Caki2 (cell line): ENCODE results near the gene CCDC172. TPM values are rescaled to one million over a fixed set of nuclear protein-coding genes. Genes with fewer than 3 reads are reported as not detected.
"Not testable (repeated sequence)": the region's sequence is repeated elsewhere in the genome, so short reads cannot be mapped to it uniquely, and the experiment has no call there.

Experiments used
- DNase-seq: peaks from one replicate; pipeline ENCODE4 v3.0.0-alpha.2; 2015; ENCODE audit warnings: low read depth
- in situ Hi-C: cut with HindIII; loops from 2 replicates; pipeline ENCODE4 v1.10.0; 2016; ENCODE audit warnings: low sequenced_read_pairs, low pct_unique_long_range_greater_than_20kb, mixed read lengths
- total RNA-seq: library from RNA; depleted of rRNA; stranded (reverse); fragments of >200 nt; shearing (Covaris generic); gene quantifications from 2 replicates; pipeline ENCODE4 v1.2.3, GENCODE V29; 2014; ENCODE audit warnings: low replicate concordance

CCDC172 gene
- total RNA-seq, 1 experiment from 2014 or later = not detected

DNA sequence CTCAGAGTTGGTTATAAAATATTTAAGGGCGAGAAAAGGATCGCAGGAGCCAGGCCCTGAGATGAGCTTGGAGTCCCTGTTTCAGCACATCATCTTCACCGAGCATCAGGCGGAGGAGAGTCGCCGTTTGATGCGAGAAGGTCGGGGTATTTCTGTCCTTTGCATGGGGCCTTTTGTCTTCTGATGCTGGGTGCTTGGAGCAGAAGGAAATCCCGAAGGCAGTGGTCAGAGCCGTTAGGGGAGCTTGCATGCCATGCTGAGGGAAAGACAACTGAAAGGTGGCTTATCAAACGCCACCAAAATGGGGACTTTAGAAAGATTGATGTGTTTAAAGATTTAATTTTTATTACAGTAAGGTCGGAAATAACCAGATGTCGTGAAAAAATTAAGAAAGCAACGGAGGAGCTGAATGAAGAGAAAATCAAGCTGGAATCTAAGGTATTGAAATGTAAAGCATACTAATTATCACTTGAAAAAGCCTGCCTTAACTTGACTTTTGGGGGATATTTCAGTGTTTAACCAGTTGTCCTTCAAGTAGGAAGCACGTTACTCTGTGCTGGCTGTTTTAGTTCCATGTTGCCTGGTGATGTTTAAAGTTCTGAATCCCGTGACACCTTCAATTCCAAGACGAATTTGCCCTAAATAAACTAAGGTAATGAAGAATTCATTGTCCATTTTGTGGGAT lies 845 bp downstream of the CCDC172 start:
- no peak for DNase-seq
- in situ Hi-C loops = no loop called here

- no peak for DNase-seq
- in situ Hi-C loops = no loop called here
These were observed 1.7 kb downstream of the CCDC172 start for GRCh38 chr10:116325987-116326386.

DNA sequence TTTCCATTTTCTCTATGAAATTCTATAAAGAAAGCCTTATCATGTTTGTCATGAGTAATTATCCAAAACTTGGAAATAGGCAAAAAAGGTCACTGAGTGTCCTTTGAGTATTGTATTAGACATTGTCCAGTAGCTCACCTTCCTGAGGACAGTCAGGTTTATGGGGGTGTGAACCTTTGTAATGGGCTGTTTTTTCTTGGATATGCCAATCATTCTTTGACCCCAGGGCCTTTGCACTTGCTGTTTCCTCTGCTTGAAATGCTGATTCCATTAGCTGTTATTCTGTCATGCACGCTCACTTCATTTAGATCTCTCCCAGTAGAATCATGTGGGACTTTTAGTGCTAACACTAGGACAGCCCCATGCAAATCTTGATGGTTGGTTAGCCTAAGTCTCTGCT lies 4.9 kb downstream of the CCDC172 start:
- DNase-seq = no peak
- in situ Hi-C loops = no loop called here

- in situ Hi-C loops = no loop called here
These were observed 7.6 kb downstream of the CCDC172 start for GRCh38 chr10:116331815-116332214.

GRCh38 chr10:116336866-116337265 lies 12.6 kb downstream of the CCDC172 start:
- in situ Hi-C loops = no loop called here
- no peak for DNase-seq

More at GRCh38 chr10:116331815-116332214, 7.6 kb downstream of the CCDC172 start:
- DNase-seq = no peak

- no peak for DNase-seq
- in situ Hi-C loops = no loop called here
These were observed 27.9 kb downstream of the CCDC172 start for GRCh38 chr10:116352125-116352524.

GRCh38 chr10:116353817-116354216 lies 29.6 kb downstream of the CCDC172 start:
- in situ Hi-C loops = no loop called here
- no peak for DNase-seq

DNA sequence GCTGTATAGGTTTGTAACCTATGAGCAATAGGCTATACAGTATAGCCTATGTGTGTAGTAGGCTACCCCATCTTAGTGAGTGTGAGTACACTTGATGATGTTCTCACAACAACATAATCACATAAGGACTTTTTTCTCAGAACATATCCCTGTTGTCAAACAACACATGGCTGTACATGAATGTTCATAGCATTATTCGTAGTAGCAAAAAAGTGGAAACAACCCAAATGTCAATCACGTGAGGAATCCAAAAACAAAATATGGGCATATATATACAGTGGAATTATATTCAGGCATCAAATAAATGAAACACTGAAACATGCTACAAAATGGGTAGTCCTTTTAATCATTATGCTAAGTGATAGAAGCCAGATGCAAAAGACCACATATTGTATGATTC lies 31.1 kb downstream of the CCDC172 start:
- in situ Hi-C loops = no loop called here
- no peak for DNase-seq

GRCh38 chr10:116356833-116357232 lies 32.6 kb downstream of the CCDC172 start:
- no peak for DNase-seq
- in situ Hi-C loops = no loop called here

DNA sequence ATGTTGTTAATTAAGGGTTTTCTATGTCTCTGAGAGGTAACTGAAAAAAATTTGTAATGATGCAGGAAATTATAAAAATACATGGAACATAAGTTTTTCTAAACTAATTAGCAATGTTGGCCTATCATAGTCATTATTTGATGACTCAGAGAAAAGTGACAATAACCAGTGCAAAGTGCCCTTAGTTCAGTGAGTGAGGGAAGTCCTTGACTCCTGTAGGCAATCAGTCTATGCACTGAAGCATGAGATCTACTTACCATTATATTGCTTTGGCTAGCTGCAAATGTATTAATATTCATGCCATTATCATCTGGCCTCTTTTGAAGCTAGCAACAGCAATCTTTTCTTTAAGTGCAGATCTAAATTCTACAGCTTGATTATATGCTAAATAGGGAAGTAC lies 40.6 kb downstream of the CCDC172 start:
- in situ Hi-C loops = no loop called here
- no peak for DNase-seq

GRCh38 chr10:116371737-116372136 lies 47.5 kb downstream of the CCDC172 start:
- in situ Hi-C loops = no loop called here
- no peak for DNase-seq

GRCh38 chr10:116382290-116382689 lies 58.0 kb downstream of the CCDC172 start:
- no peak for DNase-seq

DNA sequence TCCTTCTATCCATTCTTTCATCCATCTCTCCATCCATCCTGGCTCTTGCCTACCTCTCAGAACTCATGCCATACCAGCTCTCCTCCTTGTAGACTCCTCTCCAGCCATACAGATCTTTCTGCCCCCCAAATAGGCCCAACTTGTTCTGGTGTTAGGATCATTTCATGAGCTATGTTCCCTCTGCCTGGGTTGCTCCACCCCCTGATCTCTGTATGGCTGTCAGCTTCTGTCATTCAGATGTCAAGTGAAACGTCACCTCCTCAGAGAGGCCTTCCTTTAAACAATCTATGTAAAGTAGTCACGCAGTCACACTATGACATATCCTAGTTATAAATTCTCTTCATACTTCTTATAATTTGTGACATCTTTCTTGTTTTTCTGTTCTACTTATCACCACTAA lies 61.1 kb downstream of the CCDC172 start:
- in situ Hi-C loops = no loop called here
- DNase-seq = no peak

More at GRCh38 chr10:116382290-116382689, 58.0 kb downstream of the CCDC172 start:
- in situ Hi-C loops = no loop called here

DNA sequence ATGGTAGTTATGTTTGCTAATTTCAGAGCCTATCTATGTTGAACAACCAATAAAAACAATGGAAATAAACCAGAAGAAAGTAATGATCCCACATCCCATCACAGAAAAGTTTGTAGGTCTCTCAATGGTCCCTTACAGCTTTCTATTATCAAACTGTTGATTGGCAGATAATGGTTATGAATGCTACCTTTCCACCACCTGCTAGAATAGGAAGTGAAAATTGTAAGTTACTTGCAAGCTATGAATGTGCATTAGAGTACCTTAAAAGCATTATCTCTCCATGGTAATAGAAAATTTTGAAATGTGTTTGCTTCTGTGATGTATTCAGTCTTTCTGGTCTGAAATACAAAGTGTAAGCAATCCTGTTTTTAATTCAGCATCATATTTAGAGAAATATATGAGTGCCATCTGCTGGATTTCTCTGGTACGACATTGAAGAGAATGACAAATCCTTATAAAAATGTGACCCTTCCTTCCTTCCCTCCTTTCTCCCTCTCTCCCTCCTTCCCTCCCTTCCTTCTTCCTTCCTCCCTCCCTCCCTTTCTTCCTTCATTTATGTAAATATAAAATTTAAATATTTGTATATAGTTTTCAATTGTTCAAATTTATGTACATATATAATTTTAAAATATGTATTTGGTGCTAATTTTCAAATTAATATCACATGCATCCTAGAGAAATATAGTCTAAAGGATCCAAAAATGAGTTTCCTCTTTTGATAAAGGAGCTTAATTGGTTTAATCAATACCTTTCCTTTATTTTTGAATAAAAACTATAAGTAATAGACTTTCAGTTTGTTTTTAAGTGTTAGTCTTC lies 62.0 kb downstream of the CCDC172 start:
- in situ Hi-C loops = no loop called here
- DNase-seq = peak; percentile 23

GRCh38 chr10:116393246-116393831 lies 69.1 kb downstream of the CCDC172 start:
- in situ Hi-C loops, DNase-seq: not testable (repeated sequence)

- no peak for DNase-seq
- in situ Hi-C loops = no loop called here
These were observed 71.2 kb downstream of the CCDC172 start for GRCh38 chr10:116395223-116395985.

GRCh38 chr10:116398224-116398623 lies 74.0 kb downstream of the CCDC172 start:
- in situ Hi-C loops = no loop called here
- no peak for DNase-seq

GRCh38 chr10:116402858-116403257 lies 78.6 kb downstream of the CCDC172 start:
- in situ Hi-C loops = no loop called here
- no peak for DNase-seq
